HTR-8/SVneo (cell line): ENCODE results near the gene RYR3.

Source experiments
- DNase-seq: peaks from one replicate; pipeline ENCODE4 v3.0.0; 2011; ENCODE audit warnings: low spot score, mixed read lengths; ENCODE audit not compliant: insufficient read length
- FAIRE-seq: peaks from 2 replicates; lab custom pipeline; 2011; peaks lifted over from hg19 to GRCh38; lab: Jason Lieb, UNC

The RYR3 gene

GRCh38 chr15:33621141-33621540 lies 310.4 kb downstream of the RYR3 start:
- FAIRE-seq (no peak), DNase-seq (no peak)

GRCh38 chr15:33623010-33623409 lies 312.2 kb downstream of the RYR3 start:
- DNase-seq (no peak), FAIRE-seq (no peak)

- no peak for DNase-seq
- FAIRE-seq = no peak
Observed at GRCh38 chr15:33624439-33624838, 313.7 kb downstream of the RYR3 start.

DNA sequence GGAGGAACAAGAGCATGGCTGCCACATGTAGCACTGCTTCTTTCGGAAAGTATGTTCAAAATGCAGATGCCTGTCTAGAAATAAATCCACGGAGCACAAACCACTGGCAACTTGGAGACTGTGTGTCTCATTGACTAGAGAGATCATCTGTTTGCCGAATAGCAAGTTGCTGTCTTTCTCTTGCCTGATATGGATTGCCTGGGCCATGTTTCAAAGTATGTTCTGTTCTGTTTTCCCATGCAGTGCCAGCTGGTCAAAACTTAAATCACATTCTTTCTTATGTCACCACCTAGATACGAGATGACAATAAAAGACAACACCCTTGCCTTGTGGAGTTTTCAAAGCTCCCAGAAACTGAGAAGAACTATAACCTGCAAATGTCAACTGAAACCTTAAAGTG lies 318.9 kb downstream of the RYR3 start:
- FAIRE-seq (no peak), DNase-seq (no peak)

DNA sequence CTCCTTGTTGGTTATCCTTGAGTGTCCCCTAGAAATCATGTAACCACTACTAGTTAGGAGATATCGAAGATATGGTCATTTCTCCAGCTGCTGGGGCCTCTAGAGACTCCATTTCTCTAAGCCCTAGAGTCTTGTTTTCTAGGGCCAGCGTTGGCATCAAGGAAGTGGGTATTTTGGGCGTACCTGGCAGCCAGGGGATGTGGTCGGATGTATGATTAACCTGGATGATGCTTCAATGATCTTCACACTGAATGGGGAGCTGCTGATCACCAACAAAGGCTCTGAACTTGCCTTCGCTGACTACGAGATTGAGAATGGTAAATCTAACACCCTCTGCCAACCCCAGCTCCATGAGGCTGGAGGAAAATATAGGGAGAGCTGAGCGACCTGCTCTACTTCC lies 325.5 kb downstream of the RYR3 start:
- DNase-seq (no peak), FAIRE-seq (no peak)

DNA sequence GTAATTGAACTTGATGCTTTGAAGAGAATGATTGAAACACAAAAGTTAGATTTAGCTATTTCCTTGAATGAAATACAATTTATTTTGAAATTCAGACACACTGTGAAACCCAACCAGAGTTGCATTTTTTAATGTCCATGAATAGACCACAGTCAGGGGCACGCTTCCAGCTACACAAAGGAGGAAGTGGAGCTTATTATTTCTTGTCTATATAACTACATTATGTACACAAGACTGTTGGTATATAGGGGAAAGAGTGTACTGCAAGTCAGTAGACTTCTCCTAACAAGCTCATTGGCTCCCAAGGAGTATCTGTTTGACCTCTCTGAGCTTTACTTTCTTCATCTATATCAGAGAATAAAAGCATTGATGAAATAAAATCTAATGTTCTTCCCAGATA lies 326.2 kb downstream of the RYR3 start:
- DNase-seq (no peak), FAIRE-seq (no peak)

- DNase-seq = no peak
- no peak for FAIRE-seq
Observed at GRCh38 chr15:33638453-33638852, 327.7 kb downstream of the RYR3 start.

DNA sequence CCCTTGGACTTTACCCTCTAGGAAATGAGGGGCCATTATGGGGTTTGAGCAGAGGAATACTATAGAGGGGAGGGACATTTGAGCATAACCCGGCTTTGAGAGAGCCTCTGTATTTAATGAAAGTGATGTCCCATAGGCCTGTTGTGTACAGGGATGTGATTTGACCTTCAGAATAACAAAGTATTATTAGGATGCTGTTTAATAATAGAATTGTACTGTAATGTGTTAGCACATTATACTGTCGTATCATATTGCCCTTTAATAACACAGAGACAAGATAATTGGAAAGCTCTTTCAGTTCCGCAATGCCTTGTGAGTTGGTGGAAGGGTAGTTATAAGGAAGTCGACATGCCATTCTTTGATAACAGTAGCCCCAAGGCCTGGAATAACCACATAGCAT lies 328.3 kb downstream of the RYR3 start:
- FAIRE-seq (no peak), DNase-seq (no peak)

GRCh38 chr15:33639456-33639855 lies 328.7 kb downstream of the RYR3 start:
- FAIRE-seq (no peak), DNase-seq (no peak)

DNA sequence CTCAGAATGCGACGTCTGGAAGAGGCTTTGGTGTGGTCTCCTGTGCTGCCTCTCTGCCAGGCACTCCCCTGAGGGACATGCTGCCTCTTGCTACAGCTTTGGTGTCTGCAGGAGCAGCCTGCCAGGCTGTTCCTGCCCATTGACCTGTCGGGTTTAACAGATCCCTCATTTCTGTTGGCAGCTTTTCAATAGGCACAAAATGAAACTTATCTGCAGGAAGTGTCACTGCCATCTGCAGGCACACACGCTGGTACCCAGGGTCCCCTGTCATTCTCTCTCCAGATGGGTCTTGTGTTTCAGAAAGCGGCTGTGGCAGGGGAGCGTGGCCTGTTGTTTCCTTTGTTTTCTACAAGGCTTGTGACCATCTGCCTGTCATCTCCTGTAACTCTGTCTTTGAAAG lies 329.2 kb downstream of the RYR3 start:
- DNase-seq = no peak

DNA sequence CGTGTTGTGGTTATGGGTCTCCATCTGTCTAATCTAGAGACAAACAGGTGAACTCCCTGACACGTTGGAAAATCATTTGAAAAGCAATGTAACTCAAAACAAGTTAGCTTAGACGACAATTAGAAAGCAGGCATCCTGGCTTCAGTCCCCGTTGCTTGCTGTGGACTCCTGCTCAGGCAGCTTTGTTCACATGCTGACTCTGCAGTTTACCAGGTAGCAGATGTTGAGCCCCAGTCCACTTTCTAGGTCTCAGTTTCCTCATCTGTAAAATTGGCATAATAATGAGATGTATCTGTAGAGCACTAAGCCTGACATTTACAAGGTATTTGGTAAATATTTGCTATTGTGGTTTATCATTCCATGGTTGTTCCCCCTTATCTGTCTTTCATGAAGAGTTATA lies 330.3 kb downstream of the RYR3 start:
- no peak for FAIRE-seq
- no peak for DNase-seq

More for the DNA sequence above, 329.2 kb downstream of the RYR3 start:
- FAIRE-seq = no peak

- DNase-seq (no peak), FAIRE-seq (no peak)
Observed at GRCh38 chr15:33644304-33644703, 333.5 kb downstream of the RYR3 start.

DNA sequence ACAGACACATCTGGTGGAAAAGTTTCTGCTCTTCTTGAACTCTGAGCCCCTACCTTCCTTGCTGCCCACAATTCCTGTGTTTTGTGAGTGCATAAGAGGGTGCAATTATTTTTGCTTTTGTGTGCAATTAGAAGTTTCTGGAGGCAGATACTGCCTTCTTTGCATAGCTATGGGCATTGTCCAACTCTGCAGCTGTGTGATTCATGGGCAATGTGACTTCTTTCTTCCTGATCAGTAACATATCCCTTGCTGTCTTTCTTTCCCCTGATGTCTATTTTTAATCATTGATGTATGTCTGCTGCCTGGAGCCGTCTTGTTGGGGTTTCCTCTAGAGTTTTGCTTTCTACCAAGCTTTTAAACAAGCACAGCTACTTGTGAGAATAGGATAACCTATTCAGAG lies 336.0 kb downstream of the RYR3 start:
- no peak for DNase-seq
- FAIRE-seq = no peak

DNA sequence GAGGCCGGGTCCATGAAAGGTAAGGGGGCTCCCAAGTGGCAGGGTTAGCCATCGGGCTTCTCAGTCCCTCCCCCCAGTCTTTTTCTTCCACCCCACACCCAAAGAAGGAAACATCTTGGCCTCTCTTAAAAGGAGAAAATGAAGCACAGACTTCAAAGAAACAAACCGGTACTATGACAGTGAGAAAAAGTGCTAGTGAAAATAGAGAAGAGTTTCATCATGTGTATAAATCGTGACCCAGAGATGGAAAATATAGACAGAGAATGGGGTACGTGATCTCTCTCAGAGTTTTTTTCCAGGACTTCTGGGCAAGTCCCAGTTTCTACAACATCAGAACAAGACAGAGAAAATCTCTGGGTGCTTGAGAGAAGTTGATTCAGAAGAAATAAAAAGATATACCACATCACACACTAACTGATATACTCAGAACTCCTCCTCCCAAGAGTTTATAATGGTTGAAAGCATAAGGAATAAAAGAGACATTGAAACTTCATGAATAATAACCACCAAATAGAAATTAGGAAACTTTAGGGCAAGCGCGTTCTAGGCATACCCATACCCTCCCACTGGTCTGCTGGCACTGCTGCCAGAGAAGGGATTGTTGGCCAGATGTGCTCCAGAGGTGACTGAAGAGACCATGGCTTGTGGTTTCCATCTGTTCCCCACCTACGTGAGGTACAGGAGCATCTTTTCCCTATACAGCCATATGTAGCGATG lies 338.6 kb downstream of the RYR3 start:
- DNase-seq (no peak), FAIRE-seq (no peak)

GRCh38 chr15:33654860-33655259 lies 344.1 kb downstream of the RYR3 start:
- no peak for DNase-seq

GRCh38 chr15:33655488-33655887 lies 344.7 kb downstream of the RYR3 start:
- DNase-seq (no peak), FAIRE-seq (no peak)

More at GRCh38 chr15:33654860-33655259, 344.1 kb downstream of the RYR3 start:
- FAIRE-seq = no peak

DNA sequence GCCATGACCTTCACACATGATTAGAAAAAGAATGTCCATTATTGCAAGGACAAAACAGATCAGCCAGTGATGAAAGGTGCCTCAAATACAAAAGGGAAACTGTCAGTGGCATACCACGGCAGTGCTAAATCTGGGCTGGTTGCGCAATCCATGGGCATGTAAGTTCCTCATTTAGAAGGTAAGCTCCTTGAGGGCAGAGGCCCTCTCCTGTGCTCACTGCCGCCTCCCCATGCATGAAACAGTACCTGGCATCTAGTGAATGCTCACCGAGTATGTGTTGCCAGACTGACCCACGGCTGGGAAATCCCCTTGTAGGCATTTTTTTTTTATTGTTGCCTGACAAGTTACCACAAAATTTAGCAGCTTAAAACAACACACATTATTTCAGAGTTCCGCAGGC lies 345.4 kb downstream of the RYR3 start:
- DNase-seq = no peak
- no peak for FAIRE-seq

DNA sequence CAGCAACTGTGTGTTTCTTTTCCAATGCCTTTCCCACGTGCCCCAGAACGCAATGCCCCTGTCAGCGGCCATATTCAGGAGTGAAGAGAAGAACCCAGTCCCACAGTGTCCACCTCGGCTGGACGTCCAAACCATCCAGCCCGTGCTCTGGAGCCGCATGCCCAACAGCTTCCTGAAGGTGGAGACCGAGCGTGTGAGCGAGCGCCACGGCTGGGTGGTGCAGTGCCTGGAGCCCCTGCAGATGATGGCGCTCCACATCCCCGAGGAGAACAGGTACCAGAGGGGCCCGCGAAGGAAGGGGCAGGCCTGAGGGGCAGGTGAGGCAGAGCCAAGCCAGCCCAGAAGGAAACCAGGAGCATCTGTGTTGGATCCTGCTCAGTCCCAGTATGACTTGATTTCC lies 349.4 kb downstream of the RYR3 start:
- no peak for FAIRE-seq
- no peak for DNase-seq

GRCh38 chr15:33662014-33662413 lies 351.2 kb downstream of the RYR3 start:
- no peak for DNase-seq
- no peak for FAIRE-seq

DNA sequence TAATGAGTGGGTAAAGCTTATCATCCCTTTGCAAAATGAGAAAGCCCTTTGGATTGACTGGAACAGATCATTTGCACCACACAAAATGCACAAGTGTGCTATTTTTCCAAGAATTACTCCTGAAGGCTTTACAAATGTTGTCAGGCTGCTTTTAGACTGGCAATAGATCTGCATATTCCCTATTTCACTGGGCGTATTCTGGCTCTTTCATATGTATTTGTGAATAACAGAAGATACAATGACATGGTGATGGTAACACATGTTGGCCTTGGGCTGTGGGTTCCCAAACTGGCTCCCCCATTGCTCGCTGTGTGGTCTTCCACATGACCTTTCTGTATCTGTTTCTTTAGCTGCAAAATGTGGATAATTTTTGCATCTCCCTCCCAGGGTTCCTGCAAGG lies 354.2 kb downstream of the RYR3 start:
- FAIRE-seq (no peak), DNase-seq (no peak)

GRCh38 chr15:33670567-33670966 lies 359.8 kb downstream of the RYR3 start:
- FAIRE-seq (no peak), DNase-seq (no peak)

DNA sequence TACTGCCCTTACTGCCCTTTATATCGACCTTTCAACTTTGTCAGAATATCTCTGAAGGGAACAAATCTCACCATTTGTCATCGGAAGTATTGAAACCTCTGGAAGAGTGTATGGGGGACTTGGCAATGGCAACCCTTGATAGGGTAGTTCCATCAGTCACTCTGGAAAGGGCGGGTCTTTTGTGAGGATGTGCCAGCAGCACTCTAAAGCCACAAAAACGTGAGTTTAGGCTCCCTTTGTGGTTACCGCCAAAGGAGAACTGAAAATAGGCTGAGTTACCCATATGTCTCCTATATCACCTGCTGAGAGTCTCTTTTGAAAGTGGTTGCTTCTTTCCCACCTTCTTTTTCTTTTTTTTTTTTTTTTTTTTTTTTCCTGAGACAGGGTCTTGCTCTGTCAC lies 360.7 kb downstream of the RYR3 start:
- FAIRE-seq (no peak), DNase-seq (no peak)

DNA sequence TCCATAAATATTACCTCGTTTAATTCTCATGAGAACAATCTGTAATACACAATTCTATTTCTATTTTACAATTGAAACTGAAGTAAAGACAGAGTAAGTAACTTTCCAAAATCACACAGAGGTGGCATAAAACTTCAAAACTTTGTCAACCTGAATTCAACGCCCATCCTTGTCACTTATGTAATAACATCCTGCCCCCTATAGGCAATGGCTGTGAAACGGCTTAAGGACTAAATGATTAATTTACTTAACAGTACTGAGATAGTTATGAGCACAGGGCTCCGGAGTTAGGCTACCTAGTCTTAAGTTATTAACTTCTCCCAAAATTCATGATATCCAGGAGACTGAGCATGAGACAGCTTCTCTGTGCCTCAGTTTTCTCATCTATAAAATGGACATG lies 364.5 kb downstream of the RYR3 start:
- FAIRE-seq (no peak), DNase-seq (no peak)
